GM23248 (cell line): ENCODE results near the gene FAM131C. TPM values are rescaled to one million over a fixed set of nuclear protein-coding genes. Genes with fewer than 3 reads are reported as not detected.

Experiments
- DNase-seq: peaks from one replicate; pipeline ENCODE4 v3.0.0-alpha.2; 2015
- H2AFZ ChIP-seq: fragments of 200-600 bp; sonication (generic); 2 replicates; pipeline ENCODE4 v1.6.1; 2016; ENCODE audit warnings: antibody characterized with exemption
- H3F3A ChIP-seq: fragments of 200-600 bp; sonication (generic); 2 replicates; pipeline ENCODE4 v1.6.1; 2016; ENCODE audit warnings: mild to moderate bottlenecking, antibody characterized with exemption, mixed run types; ENCODE audit not compliant: insufficient read depth
- H3K27ac ChIP-seq: fragments of 200-600 bp; sonication (generic); 2 replicates; pipeline ENCODE4 v1.5.1; 2016; ENCODE audit warnings: mild to moderate bottlenecking
- H3K27me3 ChIP-seq: fragments of 200-600 bp; sonication (generic); replicated peaks from 2 replicates; pipeline ENCODE4 v1.6.1; 2016; ENCODE audit warnings: mild to moderate bottlenecking; ENCODE audit not compliant: insufficient read depth
- H3K36me3 ChIP-seq: fragments of 200-600 bp; sonication (generic); 2 replicates; pipeline ENCODE4 v1.6.1; 2016; ENCODE audit warnings: low read depth, mild to moderate bottlenecking
- H3K4me1 ChIP-seq: fragments of 200-600 bp; sonication (generic); 2 replicates; pipeline ENCODE4 v1.6.1; 2016; ENCODE audit warnings: mild to moderate bottlenecking; ENCODE audit not compliant: insufficient read depth
- H3K4me2 ChIP-seq: fragments of 200-600 bp; sonication (generic); one replicate; pipeline ENCODE4 v1.6.1; 2016; ENCODE audit warnings: mild to moderate bottlenecking; ENCODE audit not compliant: unreplicated experiment
- H3K4me3 ChIP-seq: fragments of 200-600 bp; sonication (generic); 2 replicates; pipeline ENCODE4 v1.5.1; 2016; ENCODE audit warnings: mild to moderate bottlenecking
- H3K79me2 ChIP-seq: fragments of 200-600 bp; sonication (generic); 2 replicates; pipeline ENCODE4 v1.6.1; 2016; ENCODE audit warnings: mild to moderate bottlenecking; ENCODE audit not compliant: insufficient read depth
- H3K9ac ChIP-seq: fragments of 200-600 bp; sonication (generic); 2 replicates; pipeline ENCODE4 v1.6.1; 2016; ENCODE audit warnings: mild to moderate bottlenecking
- H3K9me2 ChIP-seq: fragments of 200-600 bp; sonication (generic); 2 replicates; pipeline ENCODE4 v1.6.1; 2016; ENCODE audit warnings: mixed run types, mild to moderate bottlenecking, moderate library complexity; ENCODE audit not compliant: insufficient read depth
- H3K9me3 ChIP-seq: fragments of 200-600 bp; sonication (generic); one replicate; pipeline ENCODE4 v1.6.1; 2017; ENCODE audit warnings: low read depth
- H4K20me1 ChIP-seq: fragments of 200-600 bp; sonication (generic); 2 replicates; pipeline ENCODE4 v1.6.0; 2016; ENCODE audit not compliant: insufficient read depth
- EZH2 ChIP-seq: fragments of 200-600 bp; sonication (generic); IDR thresholded peaks from 2 replicates; pipeline ENCODE4 v1.6.1; 2018; ENCODE audit warnings: antibody characterized with exemption, mild to moderate bottlenecking; ENCODE audit not compliant: insufficient read depth, poor library complexity, severe bottlenecking
- EZH2phosphoT487 ChIP-seq: fragments of 200-600 bp; sonication (generic); IDR thresholded peaks from 2 replicates; pipeline ENCODE4 v1.6.1; 2018; ENCODE audit warnings: antibody characterized with exemption, moderate library complexity, mild to moderate bottlenecking, low read depth; ENCODE audit not compliant: insufficient read depth
- WGBS, 2 experiments: methylation state at CpG; one replicate each; pipeline ENCODE4 v1.1.6; 2015 to 2017; ENCODE audit warnings: low lambda C conversion rate in 2 of 2, low coverage in 1 of 2; ENCODE audit errors: missing lambda C conversion rate in 2 of 2; 5-methylcytosine and 5-hydroxymethylcytosine counted together
- in situ Hi-C: fragments of 300-500 bp; cut with MboI; formaldehyde crosslinking; loops from 2 replicates; pipeline ENCODE4 v1.15.0; 2020
- polyA plus RNA-seq: library from polyadenylated mRNA; unstranded; fragments of >200 nt; fragmentation: Nextera tagmentation; extraction: Ambion mirVana; gene quantifications from 2 replicates; pipeline ENCODE4 v1.2.1, GENCODE V29; 2016
- total RNA-seq: library from RNA; depleted of rRNA; stranded (reverse); fragments of >200 nt; shearing (Covaris generic); gene quantifications from 2 replicates; pipeline ENCODE4 v1.2.3, GENCODE V29; 2014; rRNA removed

Gene FAM131C
- total RNA-seq (0.51 and 0.97 TPM in 2 replicates), polyA plus RNA-seq (1.3 and 1.8 TPM in 2 replicates)

GRCh38 chr1:16073490-16074119, at the start of gene FAM131C:
Gene FAM131C (minus strand): TSS chr1:16073651. CDS start chr1:16073442, 209 bp downstream.
- peaks cover 16% of the 10 kb centered on the region for H3F3A ChIP-seq
- peak within 1 kb of the TSS; percentile 86 for H3K4me2 ChIP-seq
- peaks cover 23% of the 10 kb centered on the region for H3K4me1 ChIP-seq
- H3K27me3 ChIP-seq = no peaks in the 10 kb centered on the region
- peak within 1 kb of the TSS; percentile 69 for H3K4me3 ChIP-seq
- in situ Hi-C loops = no loop called here
- H3K9me2 ChIP-seq = no peaks in the 10 kb centered on the region
- no peak within 1 kb of the TSS for H3K27ac ChIP-seq
- H4K20me1 ChIP-seq = no peaks in the 10 kb centered on the region
- H3K79me2 ChIP-seq = no peaks in the 10 kb centered on the region
- WGBS, 2 experiments = 4 to 8% methylated on average over 15 to 32 of the region's 54 CpGs
- no peak for TF ChIP-seq EZH2
- no peak for TF ChIP-seq EZH2phosphoT487
- peak within 1 kb of the TSS; percentile 80 for H2AFZ ChIP-seq
- no peaks in the 10 kb centered on the region for H3K36me3 ChIP-seq
- H3K9me3 ChIP-seq = no peaks in the 10 kb centered on the region
- peak within 1 kb of the TSS; percentile 57 for H3K9ac ChIP-seq
- peak; percentile 72 for DNase-seq

DNA sequence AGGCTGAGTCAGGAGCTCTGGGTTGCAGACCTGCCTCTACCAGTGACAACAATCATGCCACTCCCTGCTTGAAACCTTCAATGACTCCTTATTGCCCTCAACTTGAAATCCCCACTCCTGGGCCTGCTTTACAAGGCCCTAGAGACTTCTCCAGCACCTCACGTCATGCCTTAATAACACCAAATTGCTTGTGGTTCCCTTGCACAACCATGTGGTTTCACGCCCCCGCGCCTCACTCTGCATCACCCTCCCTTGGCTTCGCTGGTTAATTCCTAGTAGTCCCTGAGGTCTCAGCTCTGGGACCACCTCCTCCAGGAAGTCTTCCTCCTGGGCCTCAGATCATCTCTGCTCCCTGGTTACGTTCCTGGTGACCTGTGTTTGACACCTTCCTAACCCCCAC, 49.5 kb upstream of the FAM131C start:
- no peak overlapping the region for H2AFZ ChIP-seq
- H3F3A ChIP-seq = peaks cover 21% of the 10 kb centered on the region; the same call in 1 of the 2 replicates
- peak overlapping the region; percentile 40 for H3K4me2 ChIP-seq
- H3K27ac ChIP-seq = peak overlapping the region; percentile 77
- peaks cover 17% of the 10 kb centered on the region for H3K4me1 ChIP-seq
- in situ Hi-C loops = no loop called here
- H3K9me2 ChIP-seq = no peaks in the 10 kb centered on the region
- TF ChIP-seq EZH2 = no peak
- TF ChIP-seq EZH2phosphoT487 = peak; percentile 96
- WGBS, 2 experiments = 6% methylated on average over 6 of the region's 6 CpGs
- peaks cover 19% of the 10 kb centered on the region for H3K36me3 ChIP-seq
- no peaks in the 10 kb centered on the region for H3K79me2 ChIP-seq
- 0 out of 2 replicates have a peak overlapping the region, but pooled peaks have one; percentile 50 for H3K9ac ChIP-seq
- H4K20me1 ChIP-seq = no peaks in the 10 kb centered on the region
- H3K4me3 ChIP-seq = no peak overlapping the region
- H3K9me3 ChIP-seq = no peaks in the 10 kb centered on the region
- peak; percentile 99 for DNase-seq
- H3K27me3 ChIP-seq = no peaks in the 10 kb centered on the region

DNA sequence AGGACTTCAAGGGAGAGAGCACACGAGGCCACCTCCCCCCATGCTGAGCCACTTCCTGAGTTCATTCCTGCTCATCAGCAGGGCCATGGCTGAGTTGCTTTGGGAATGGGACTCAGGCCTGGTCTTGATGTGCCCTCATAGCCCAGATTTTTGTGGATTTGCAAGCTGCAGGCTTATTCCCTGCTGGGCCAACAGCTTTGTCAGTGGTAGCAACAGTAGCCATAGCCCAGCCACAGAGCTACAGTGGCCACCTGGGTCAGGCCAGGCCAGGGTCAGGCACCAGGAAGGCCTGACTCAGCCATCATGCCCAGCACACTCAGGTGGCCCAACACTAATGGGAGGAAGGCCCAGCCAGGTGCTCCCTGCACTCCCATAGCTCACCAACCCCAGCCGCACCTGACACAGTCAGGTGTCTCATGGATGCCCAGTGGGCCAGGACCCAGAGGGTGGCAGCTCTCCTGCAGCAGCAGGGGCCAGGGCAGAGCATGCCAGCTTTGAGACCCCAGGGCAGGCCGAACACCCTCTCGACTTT, 49.0 kb upstream of the FAM131C start:
- H3K4me2 ChIP-seq = peak overlapping the region; percentile 53
- H3K4me3 ChIP-seq = no peak overlapping the region
- peak overlapping the region; percentile 50; the same call in 1 of the 2 replicates for H3K9ac ChIP-seq
- H2AFZ ChIP-seq = no peak overlapping the region
- H3K79me2 ChIP-seq = no peaks in the 10 kb centered on the region
- H3F3A ChIP-seq = peaks cover 21% of the 10 kb centered on the region; the same call in 1 of the 2 replicates
- 57 to 62% methylated on average over 4 of the region's 4 CpGs for WGBS, 2 experiments
- peak overlapping the region; percentile 77 for H3K27ac ChIP-seq
- H3K9me3 ChIP-seq = no peaks in the 10 kb centered on the region
- no peaks in the 10 kb centered on the region for H3K9me2 ChIP-seq
- no peaks in the 10 kb centered on the region for H4K20me1 ChIP-seq
- TF ChIP-seq EZH2 (no peak), EZH2phosphoT487 (no peak)
- peaks cover 21% of the 10 kb centered on the region for H3K4me1 ChIP-seq
- in situ Hi-C loops = no loop called here
- peaks cover 19% of the 10 kb centered on the region for H3K36me3 ChIP-seq
- H3K27me3 ChIP-seq = no peaks in the 10 kb centered on the region
- peak; percentile 60 for DNase-seq

DNA sequence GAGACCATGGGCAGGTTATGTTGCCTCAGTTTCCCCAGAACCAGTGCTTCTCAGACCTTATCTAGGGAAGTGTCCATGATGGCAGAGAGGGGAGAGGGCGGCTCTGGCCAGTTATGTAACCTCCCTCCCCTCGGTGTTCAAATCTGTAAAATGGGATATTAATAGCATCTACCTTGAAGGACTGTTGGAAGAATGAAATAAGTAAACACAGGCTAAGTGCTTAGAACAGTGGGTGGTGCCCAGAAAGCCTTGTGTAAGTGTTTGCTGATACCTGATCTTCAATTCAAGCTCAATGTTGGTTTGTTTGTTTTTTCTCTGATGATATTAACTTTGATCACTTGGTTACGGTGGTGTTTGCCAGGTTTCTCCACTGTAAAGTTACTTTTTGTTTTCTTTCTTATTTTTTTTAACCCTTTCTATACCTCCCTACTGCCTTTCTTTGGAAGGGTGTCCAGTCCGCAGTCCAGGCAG, 47.5 kb upstream of the FAM131C start:
- in situ Hi-C loops = no loop called here
- no peaks in the 10 kb centered on the region for H3K27me3 ChIP-seq
- no peaks in the 10 kb centered on the region for H3K9me2 ChIP-seq
- no peak overlapping the region for H2AFZ ChIP-seq
- no peaks in the 10 kb centered on the region for H3K79me2 ChIP-seq
- 87 to 89% methylated on average over 4 of the region's 4 CpGs for WGBS, 2 experiments
- peaks cover 28% of the 10 kb centered on the region for H3K4me1 ChIP-seq
- H3K4me3 ChIP-seq = no peak overlapping the region
- no peak overlapping the region for H3K9ac ChIP-seq
- no peaks in the 10 kb centered on the region for H3K9me3 ChIP-seq
- H3F3A ChIP-seq = peaks cover 25% of the 10 kb centered on the region
- H3K4me2 ChIP-seq = no peak overlapping the region
- TF ChIP-seq EZH2 (no peak), EZH2phosphoT487 (no peak)
- H3K27ac ChIP-seq = no peak overlapping the region
- peaks cover 19% of the 10 kb centered on the region for H3K36me3 ChIP-seq
- no peaks in the 10 kb centered on the region for H4K20me1 ChIP-seq
- DNase-seq = peak; percentile 19
